Lung (tissue), 12 donors: ENCODE measurements around the gene AFAP1. TPM values are rescaled to one million over a fixed set of nuclear protein-coding genes. Genes with fewer than 3 reads are reported as not detected.

Experiments used
- ATAC-seq: fragments of 200-7000 bp; cut with Tn5 transposase; one replicate; pipeline ENCODE4 v1.9.1; 2020; ENCODE audit warnings: moderate number of reproducible peaks; ENCODE audit not compliant: insufficient read depth, low FRiP score
- DNase-seq, 3 donors: peaks; one replicate each; pipeline ENCODE4 v3.0.0-alpha.2; 2013 to 2017
- H3K27ac ChIP-seq, 2 donors: one replicate each; pipeline ENCODE4 v1.5.1; 2013; ENCODE audit warnings: mild to moderate bottlenecking in 2 of 2, moderate library complexity in 2 of 2, control low read depth in 1 of 2, inconsistent platforms in 1 of 2, low read depth in 1 of 2, low read length in 1 of 2
- H3K27me3 ChIP-seq, 3 donors: one replicate each; pipeline ENCODE4 v1.5.1; 2013; ENCODE audit warnings: low read length in 2 of 3; ENCODE audit not compliant: control insufficient read depth in 3 of 3, insufficient read depth in 3 of 3
- H3K36me3 ChIP-seq, 4 donors: one replicate each; pipeline ENCODE4 v1.5.1; 2013; ENCODE audit warnings: low read length in 4 of 4, mild to moderate bottlenecking in 1 of 4, moderate library complexity in 1 of 4; ENCODE audit not compliant: control insufficient read depth in 4 of 4, insufficient read depth in 4 of 4
- H3K4me1 ChIP-seq, 5 donors: one replicate each; pipeline ENCODE4 v1.5.1; 2013; ENCODE audit warnings: low read length in 5 of 5, mild to moderate bottlenecking in 2 of 5, moderate library complexity in 1 of 5; ENCODE audit not compliant: control insufficient read depth in 5 of 5, insufficient read depth in 5 of 5
- H3K4me3 ChIP-seq: one replicate; pipeline ENCODE4 v1.5.1; 2013; ENCODE audit warnings: mild to moderate bottlenecking, control low read depth, moderate library complexity
- H3K9ac ChIP-seq, 2 donors: one replicate each; pipeline ENCODE4 v1.5.1; 2013; ENCODE audit warnings: low read length in 2 of 2, control low read depth in 1 of 2; ENCODE audit not compliant: insufficient read depth in 1 of 2
- H3K9me3 ChIP-seq, 4 donors: one replicate each; pipeline ENCODE4 v1.5.1; 2013; ENCODE audit warnings: low read length in 3 of 4, mild to moderate bottlenecking in 1 of 4, moderate library complexity in 1 of 4; ENCODE audit not compliant: control insufficient read depth in 4 of 4, insufficient read depth in 3 of 4
- WGBS, 2 donors: extraction: QIAGEN DNeasy Blood & Tissue Kit; methylation state at CpG; one replicate each; pipeline ENCODE4 v1.1.7; 2013; 5-methylcytosine and 5-hydroxymethylcytosine counted together
- polyA plus RNA-seq, 2 donors: library from polyadenylated mRNA; stranded (reverse); fragments of 200-250 nt; gene quantifications; one replicate each; pipeline ENCODE4 v1.2.1, GENCODE V29; 2013
- total RNA-seq, 2 donors: library from RNA; depleted of rRNA in 1 of 2; stranded (reverse); fragments of >200 nt in 1 of 2; gene quantifications; one replicate each; pipeline ENCODE4 v1.2.1, GENCODE V29; 2014 to 2021
- TF ChIP-seq, protein P1 (sequence below): IDR thresholded peaks from 2 replicates; pipeline ENCODE4 v1.5.1; 2012; ENCODE audit warnings: mild to moderate bottlenecking; ENCODE audit errors: control extremely low read depth, extremely low read depth
- donor health status: control.
- donor health status: control.
- donor health status: Bipolar disorder and iron deficiency.
- donor health status: healthy.
- donor health status: DM: yes; HTN: yes; CAD: no.

AFAP1 gene
- total and polyA plus RNA-seq, 4 donors: 5.3 to 34.1 (median 12.3) TPM

GRCh38 chr4:7784131-7784870, 155.4 kb downstream of the AFAP1 start:
- ATAC-seq: no peak
- H3K36me3 ChIP-seq: peaks cover 0 to 15% (median 4%) of the 10 kb centered on the region in 4 donors
- whole genome bisulfite sequencing, 2 donors: 95 to 96% methylated on average over 14 of the region's 14 CpGs
- TF ChIP-seq, protein P1, sequence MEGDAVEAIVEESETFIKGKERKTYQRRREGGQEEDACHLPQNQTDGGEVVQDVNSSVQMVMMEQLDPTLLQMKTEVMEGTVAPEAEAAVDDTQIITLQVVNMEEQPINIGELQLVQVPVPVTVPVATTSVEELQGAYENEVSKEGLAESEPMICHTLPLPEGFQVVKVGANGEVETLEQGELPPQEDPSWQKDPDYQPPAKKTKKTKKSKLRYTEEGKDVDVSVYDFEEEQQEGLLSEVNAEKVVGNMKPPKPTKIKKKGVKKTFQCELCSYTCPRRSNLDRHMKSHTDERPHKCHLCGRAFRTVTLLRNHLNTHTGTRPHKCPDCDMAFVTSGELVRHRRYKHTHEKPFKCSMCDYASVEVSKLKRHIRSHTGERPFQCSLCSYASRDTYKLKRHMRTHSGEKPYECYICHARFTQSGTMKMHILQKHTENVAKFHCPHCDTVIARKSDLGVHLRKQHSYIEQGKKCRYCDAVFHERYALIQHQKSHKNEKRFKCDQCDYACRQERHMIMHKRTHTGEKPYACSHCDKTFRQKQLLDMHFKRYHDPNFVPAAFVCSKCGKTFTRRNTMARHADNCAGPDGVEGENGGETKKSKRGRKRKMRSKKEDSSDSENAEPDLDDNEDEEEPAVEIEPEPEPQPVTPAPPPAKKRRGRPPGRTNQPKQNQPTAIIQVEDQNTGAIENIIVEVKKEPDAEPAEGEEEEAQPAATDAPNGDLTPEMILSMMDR: no peak
- H3K27ac ChIP-seq: no peak overlapping the region
- H3K9me3 ChIP-seq: no peaks in the 10 kb centered on the region
- no peak overlapping the region for H3K4me3 ChIP-seq
- H3K4me1 ChIP-seq: peaks cover 6 to 23% (median 10%) of the 10 kb centered on the region in 5 donors
- H3K27me3 ChIP-seq: no peaks in the 10 kb centered on the region
- no peak for DNase-seq
- no peak overlapping the region for H3K9ac ChIP-seq

DNA sequence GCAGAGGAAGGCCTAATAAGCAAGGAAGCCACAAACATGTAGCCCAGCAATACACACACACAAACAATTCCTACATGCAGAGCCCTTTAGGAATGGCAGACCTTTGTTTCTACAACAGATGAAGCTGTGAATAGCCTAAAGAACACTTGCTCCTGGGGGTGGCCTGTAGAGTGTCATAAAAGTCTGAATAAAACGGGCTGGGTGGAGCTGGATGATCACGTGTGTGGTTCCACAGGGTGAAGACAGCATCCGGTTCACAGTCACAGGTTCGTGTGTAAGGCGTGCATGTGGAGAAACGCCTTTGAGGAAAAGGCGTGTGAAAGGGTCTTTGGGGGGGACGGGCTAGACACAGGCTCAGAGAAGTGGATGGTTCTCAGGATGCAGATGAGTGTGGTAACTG, 156.1 kb downstream of the AFAP1 start:
- ATAC-seq (no peak), DNase-seq (no peak)
- no peak overlapping the region for H3K27ac ChIP-seq

GRCh38 chr4:7782783-7783182, 156.9 kb downstream of the AFAP1 start:
- H3K9me3 ChIP-seq: no peaks in the 10 kb centered on the region
- ATAC-seq (no peak), DNase-seq (no peak)
- TF ChIP-seq, protein P1: no peak
- H3K27ac ChIP-seq: no peak overlapping the region
- no peak overlapping the region for H3K4me3 ChIP-seq
- no peak overlapping the region for H3K9ac ChIP-seq
- H3K4me1 ChIP-seq: peaks cover 6 to 34% (median 15%) of the 10 kb centered on the region in 5 donors
- peaks cover 0 to 22% (median 9%) of the 10 kb centered on the region in 4 donors for H3K36me3 ChIP-seq
- no peaks in the 10 kb centered on the region for H3K27me3 ChIP-seq
- WGBS, 2 donors: 59 to 75% methylated on average over 8 of the region's 8 CpGs

More for the DNA sequence above, 156.1 kb downstream of the AFAP1 start:
- H3K4me1 ChIP-seq: peaks cover 6 to 31% (median 11%) of the 10 kb centered on the region in 5 donors
- 94 to 95% methylated on average over 8 of the region's 8 CpGs for WGBS, 2 donors
- TF ChIP-seq, protein P1: no peak
- peaks cover 0 to 15% (median 5%) of the 10 kb centered on the region in 4 donors for H3K36me3 ChIP-seq
- no peak overlapping the region for H3K4me3 ChIP-seq
- no peak overlapping the region for H3K9ac ChIP-seq
- H3K9me3 ChIP-seq: no peaks in the 10 kb centered on the region
- H3K27me3 ChIP-seq: no peaks in the 10 kb centered on the region
